PC-3 (cell line): Measurements from ENCODE around the gene ELN. TPM values are rescaled to one million over a fixed set of nuclear protein-coding genes. Genes with fewer than 3 reads are reported as not detected.
A peak's percentile ranks its signal among the peaks of the same experiment; 100 is the strongest.

Experiments used
- ATAC-seq: fragments of 200-7000 bp; cut with Tn5 transposase; 2 replicates; pipeline ENCODE4 v1.9.1; 2020; ENCODE audit warnings: mild to moderate bottlenecking, moderate library complexity
- BruUV-seq: library from RNA; stranded (reverse); fragments of 400-500 nt; replicated peaks from 2 replicates; lab custom pipeline; 2021; lab: Mats Ljungman, UMichigan
- CTCF ChIA-PET: fragments of 300-600 bp; sonication (Branson Sonifier 250); formaldehyde crosslinking; loops from one replicate; lab custom pipeline; 2022; ENCODE audit warnings: antibody characterized with exemption; lab: Charles Lee
- POLR2A ChIA-PET: fragments of 300-600 bp; sonication (Branson Sonifier 250); formaldehyde crosslinking; loops from one replicate; lab custom pipeline; 2022; ENCODE audit warnings: antibody characterized with exemption; ENCODE audit not compliant: unreplicated experiment; lab: Charles Lee
- DNase-seq: peaks from one replicate; pipeline ENCODE4 v3.0.0-alpha.2; 2015
- H2AFZ ChIP-seq: fragments of 300-600 bp; sonication (generic); 2 replicates; pipeline ENCODE4 v1.6.0; 2016; ENCODE audit warnings: antibody characterized with exemption, low read length
- H3F3A ChIP-seq: fragments of 300-600 bp; sonication (generic); one replicate; pipeline ENCODE4 v1.6.0; 2017; ENCODE audit warnings: antibody characterized with exemption, low read length, control low read depth, mild to moderate bottlenecking; ENCODE audit not compliant: unreplicated experiment
- H3K27ac ChIP-seq: fragments of 300-600 bp; sonication (generic); 2 replicates; pipeline ENCODE4 v1.5.1; 2016; ENCODE audit warnings: mild to moderate bottlenecking, low read length
- H3K27me3 ChIP-seq: fragments of 300-600 bp; sonication (generic); 2 replicates; pipeline ENCODE4 v1.6.1; 2016; ENCODE audit warnings: low read length, mixed read lengths
- H3K36me3 ChIP-seq: fragments of 300-600 bp; sonication (generic); 2 replicates; pipeline ENCODE4 v1.6.1; 2016; ENCODE audit warnings: low read depth, mixed run types, low read length, mixed read lengths
- H3K4me1 ChIP-seq: fragments of 300-600 bp; sonication (generic); 2 replicates; pipeline ENCODE4 v1.5.1; 2016; ENCODE audit warnings: low read length; ENCODE audit not compliant: insufficient read depth
- H3K4me2 ChIP-seq: fragments of 300-600 bp; sonication (generic); 2 replicates; pipeline ENCODE4 v1.6.0; 2016; ENCODE audit warnings: low read length
- H3K4me3 ChIP-seq: fragments of 300-600 bp; sonication (generic); 2 replicates; pipeline ENCODE4 v1.5.1; 2016; ENCODE audit warnings: mild to moderate bottlenecking, low read length, mixed read lengths
- H3K79me2 ChIP-seq: fragments of 300-600 bp; sonication (generic); 2 replicates; pipeline ENCODE4 v1.6.1; 2017; ENCODE audit warnings: low read length, mixed read lengths
- H3K9ac ChIP-seq: fragments of 300-600 bp; sonication (generic); 2 replicates; pipeline ENCODE4 v1.6.0; 2016; ENCODE audit warnings: mild to moderate bottlenecking, low read length
- H3K9me2 ChIP-seq: fragments of 300-600 bp; sonication (generic); replicated peaks from 2 replicates; pipeline ENCODE4 v1.6.1; 2016; ENCODE audit warnings: mixed run types, low read length, mixed read lengths
- H3K9me3 ChIP-seq: fragments of 300-600 bp; sonication (generic); 2 replicates; pipeline ENCODE4 v1.6.1; 2016; ENCODE audit warnings: low read length, mixed read lengths
- H4K20me1 ChIP-seq: fragments of 300-600 bp; sonication (generic); 2 replicates; pipeline ENCODE4 v1.6.1; 2016; ENCODE audit warnings: low read length, mixed read lengths
- CTCF ChIP-seq: fragments of 300-600 bp; sonication (generic); conservative IDR thresholded peaks from 2 replicates; pipeline ENCODE4 v1.5.1; 2017; ENCODE audit warnings: antibody characterized with exemption, low read depth, mild to moderate bottlenecking, low read length
- EZH2 ChIP-seq: fragments of 300-600 bp; sonication (generic); IDR thresholded peaks from one replicate; pipeline ENCODE4 v1.6.1; 2017; ENCODE audit warnings: antibody characterized with exemption, mild to moderate bottlenecking, low read length; ENCODE audit not compliant: unreplicated experiment
- EZH2phosphoT487 ChIP-seq: fragments of 300-600 bp; sonication (generic); IDR thresholded peaks from 2 replicates; pipeline ENCODE4 v1.6.1; 2018; ENCODE audit warnings: mild to moderate bottlenecking, antibody characterized with exemption, low read length, borderline replicate concordance
- intact Hi-C: fragments of 100-400 bp; cut with micrococcal nuclease; formaldehyde crosslinking; loops from 2 replicates; pipeline ENCODE4 v1.9.0; 2023
- total RNA-seq: library from RNA; depleted of rRNA; stranded (reverse); fragments of >200 nt; gene quantifications from 2 replicates; pipeline ENCODE4 v1.2.3, GENCODE V29; 2014

The ELN gene
- total RNA-seq, 1 experiment from 2014 or later, result 0.07 TPM

- intact Hi-C loops, result no loop called here
- no TSS peak for BruUV-seq
- no peak for ATAC-seq
- CTCF ChIA-PET, result interaction anchor here (1.1 to 1.5 kb wide), 2 partner anchors 142 to 147 kb away, joined by 5 to 7 read pairs; no protein-coding TSS in a partner anchor
- H4K20me1 ChIP-seq, result no peaks in the 10 kb centered on the region
- H3K36me3 ChIP-seq, result no peaks in the 10 kb centered on the region
- H2AFZ ChIP-seq, result no peak overlapping the region
- H3K4me3 ChIP-seq, result no peak overlapping the region
- H3F3A ChIP-seq, result no peaks in the 10 kb centered on the region
- no peaks in the 10 kb centered on the region for H3K27me3 ChIP-seq
- DNase-seq, result no peak
- H3K4me2 ChIP-seq, result no peak overlapping the region
- H3K79me2 ChIP-seq, result no peaks in the 10 kb centered on the region
- H3K9me2 ChIP-seq, result no peaks in the 10 kb centered on the region
- H3K4me1 ChIP-seq, result peaks cover 18% of the 10 kb centered on the region
- no peaks in the 10 kb centered on the region for H3K9me3 ChIP-seq
- TF ChIP-seq EZH2 (no peak), EZH2phosphoT487 (no peak), CTCF (no peak)
- H3K27ac ChIP-seq, result no peak overlapping the region
- H3K9ac ChIP-seq, result no peak overlapping the region
- POLR2A ChIA-PET, result interaction anchor here (0.6 kb wide), 1 partner anchor 143 kb away, joined by 6 read pairs; no protein-coding TSS in a partner anchor
Observed at GRCh38 chr7:74059037-74059436, 31.1 kb downstream of the ELN start.

GRCh38 chr7:74059681-74060588, 32.0 kb downstream of the ELN start:
- CTCF ChIA-PET, result interaction anchor here (0.5 to 1.5 kb wide), 5 partner anchors 8 to 186 kb away, joined by 3 to 7 read pairs (median 3); no protein-coding TSS in a partner anchor
- Histone ChIP-seq H3K4me2 (peak overlapping the region; percentile 47), H3K4me1 (peaks cover 18% of the 10 kb centered on the region), H3K4me3 (no peak overlapping the region), H3K9me2 (no peaks in the 10 kb centered on the region), H3K9me3 (no peaks in the 10 kb centered on the region), H3K79me2 (no peaks in the 10 kb centered on the region), H2AFZ (peak overlapping the region; percentile 43; the same call in 1 of the 2 replicates), H3F3A (no peaks in the 10 kb centered on the region), H3K9ac (no peak overlapping the region), H4K20me1 (no peaks in the 10 kb centered on the region), H3K36me3 (no peaks in the 10 kb centered on the region), H3K27me3 (no peaks in the 10 kb centered on the region), H3K27ac (no peak overlapping the region)
- peak; percentile 62 for ATAC-seq
- intact Hi-C loops, result no loop called here
- peak; percentile 77 for DNase-seq
- no TSS peak for BruUV-seq
- peak; percentile 33; the same call in 1 of the 2 replicates for TF ChIP-seq CTCF
- TF ChIP-seq EZH2phosphoT487, result no peak
- POLR2A ChIA-PET, result interaction anchor here (0.6 kb wide), 2 partner anchors 41 to 143 kb away, joined by 5 to 6 read pairs; no protein-coding TSS in a partner anchor
